Measurements from ENCODE around the gene SYTL2. TPM values are rescaled to one million over a fixed set of nuclear protein-coding genes. Genes with fewer than 3 reads are reported as not detected.

The SYTL2 gene
- total RNA-seq, 1 experiment from 2014 or later, result 17.3 TPM

GRCh38 chr11:85735876-85736460, 75.0 kb downstream of the SYTL2 start:
- Histone ChIP-seq H3K36me3 (peaks cover 4% of the 10 kb centered on the region), H3K9me3 (no peaks in the 10 kb centered on the region), H3K4me3 (no peak overlapping the region), H3K27me3 (no peaks in the 10 kb centered on the region)
- DNase-seq, result no peak

GRCh38 chr11:85732965-85733364, 78.0 kb downstream of the SYTL2 start:
- Histone ChIP-seq H3K36me3 (peaks cover 4% of the 10 kb centered on the region), H3K4me3 (no peak overlapping the region), H3K9me3 (no peaks in the 10 kb centered on the region), H3K27me3 (no peaks in the 10 kb centered on the region)
- no peak for DNase-seq

GRCh38 chr11:85726381-85726780, 84.6 kb downstream of the SYTL2 start:
- Histone ChIP-seq H3K27me3 (no peaks in the 10 kb centered on the region), H3K36me3 (peaks cover 8% of the 10 kb centered on the region), H3K4me3 (no peak overlapping the region), H3K9me3 (no peaks in the 10 kb centered on the region; the same call in 1 of the 2 replicates)
- DNase-seq, result no peak

- no peak for DNase-seq
- Histone ChIP-seq H3K9me3 (no peaks in the 10 kb centered on the region; the same call in 1 of the 2 replicates), H3K4me3 (no peak overlapping the region), H3K36me3 (peaks cover 8% of the 10 kb centered on the region), H3K27me3 (no peaks in the 10 kb centered on the region)
Measured at GRCh38 chr11:85725510-85726258, 85.3 kb downstream of the SYTL2 start.

GRCh38 chr11:85724748-85725465, 86.0 kb downstream of the SYTL2 start:
- Histone ChIP-seq H3K27me3 (no peaks in the 10 kb centered on the region), H3K36me3 (peaks cover 8% of the 10 kb centered on the region), H3K9me3 (no peaks in the 10 kb centered on the region; the same call in 1 of the 2 replicates), H3K4me3 (no peak overlapping the region)
- no peak for DNase-seq

GRCh38 chr11:85723088-85723487, 87.9 kb downstream of the SYTL2 start:
- no peak overlapping the region for H3K4me3 ChIP-seq
- no peaks in the 10 kb centered on the region; the same call in 1 of the 2 replicates for H3K9me3 ChIP-seq
- H3K36me3 ChIP-seq, result peaks cover 8% of the 10 kb centered on the region
- no peak for DNase-seq
- no peaks in the 10 kb centered on the region for H3K27me3 ChIP-seq

GRCh38 chr11:85721191-85721590, 89.8 kb downstream of the SYTL2 start:
- no peak for DNase-seq
- Histone ChIP-seq H3K4me3 (no peak overlapping the region), H3K9me3 (no peaks in the 10 kb centered on the region), H3K27me3 (no peaks in the 10 kb centered on the region), H3K36me3 (peaks cover 4% of the 10 kb centered on the region; the same call in 1 of the 2 replicates)

GRCh38 chr11:85718991-85719807, 91.7 kb downstream of the SYTL2 start:
- Histone ChIP-seq H3K4me3 (no peak overlapping the region), H3K27me3 (no peaks in the 10 kb centered on the region), H3K36me3 (no peaks in the 10 kb centered on the region; the same call in 1 of the 2 replicates), H3K9me3 (no peaks in the 10 kb centered on the region)
- DNase-seq, result peak; percentile 87

GRCh38 chr11:85718126-85718943, 92.6 kb downstream of the SYTL2 start:
- no peak overlapping the region for H3K4me3 ChIP-seq
- H3K27me3 ChIP-seq, result no peaks in the 10 kb centered on the region
- no peaks in the 10 kb centered on the region; the same call in 1 of the 2 replicates for H3K36me3 ChIP-seq
- no peak for DNase-seq
- H3K9me3 ChIP-seq, result no peaks in the 10 kb centered on the region

- H3K4me3 ChIP-seq, result no peak overlapping the region
- H3K36me3 ChIP-seq, result no peaks in the 10 kb centered on the region; the same call in 1 of the 2 replicates
- no peaks in the 10 kb centered on the region for H3K27me3 ChIP-seq
- DNase-seq, result no peak
- no peaks in the 10 kb centered on the region for H3K9me3 ChIP-seq
Measured at GRCh38 chr11:85717429-85717828, 93.5 kb downstream of the SYTL2 start.

GRCh38 chr11:85712953-85713352, 98.0 kb downstream of the SYTL2 start:
- H3K36me3 ChIP-seq, result no peaks in the 10 kb centered on the region; the same call in 1 of the 2 replicates
- H3K27me3 ChIP-seq, result no peaks in the 10 kb centered on the region
- DNase-seq, result no peak
- H3K4me3 ChIP-seq, result no peak overlapping the region
- H3K9me3 ChIP-seq, result no peaks in the 10 kb centered on the region

GRCh38 chr11:85710917-85711316, 100.0 kb downstream of the SYTL2 start:
- Histone ChIP-seq H3K4me3 (no peak overlapping the region), H3K36me3 (no peaks in the 10 kb centered on the region; the same call in none of the 2 replicates), H3K9me3 (peaks cover 3% of the 10 kb centered on the region; the same call in 1 of the 2 replicates), H3K27me3 (no peaks in the 10 kb centered on the region)
- DNase-seq, result no peak

GRCh38 chr11:85709941-85710702, 100.8 kb downstream of the SYTL2 start:
- no peak for DNase-seq
- Histone ChIP-seq H3K9me3 (peaks cover 3% of the 10 kb centered on the region; the same call in 1 of the 2 replicates), H3K27me3 (no peaks in the 10 kb centered on the region), H3K4me3 (no peak overlapping the region), H3K36me3 (no peaks in the 10 kb centered on the region; the same call in none of the 2 replicates)

- Histone ChIP-seq H3K4me3 (no peak overlapping the region), H3K36me3 (no peaks in the 10 kb centered on the region; the same call in 1 of the 2 replicates), H3K27me3 (no peaks in the 10 kb centered on the region), H3K9me3 (peaks cover 7% of the 10 kb centered on the region; the same call in 1 of the 2 replicates)
- no peak for DNase-seq
Measured at GRCh38 chr11:85705800-85706199, 105.1 kb downstream of the SYTL2 start.

GRCh38 chr11:85704967-85705366, 106.0 kb downstream of the SYTL2 start:
- peaks cover 7% of the 10 kb centered on the region; the same call in 1 of the 2 replicates for H3K9me3 ChIP-seq
- DNase-seq, result no peak
- H3K36me3 ChIP-seq, result no peaks in the 10 kb centered on the region; the same call in 1 of the 2 replicates
- no peak overlapping the region for H3K4me3 ChIP-seq
- H3K27me3 ChIP-seq, result no peaks in the 10 kb centered on the region

Data from MG63 (cell line).